Spleen (tissue), 7 donors: ENCODE data around the gene LILRA2.

Experiments used
- POLR2AphosphoS5 ChIP-seq, 3 donors: sonication (generic); formaldehyde crosslinking; IDR thresholded peaks; one replicate each; pipeline ENCODE4 v1.5.1; 2017; ENCODE audit warnings: antibody characterized with exemption in 3 of 3
- TF ChIP-seq, protein P1 (sequence below), 11 experiments: fragments of 200-600 bp in 7 of 11; fragments of 450-650 bp in 4 of 11; sonication (generic) in 4 of 11; IDR thresholded peaks in 8 of 11; conservative IDR thresholded peaks in 3 of 11; 1 replicate in 7 of 11; 2 replicates in 4 of 11; pipeline versions ENCODE4 v1.4.0 to v1.8.0; 2016 to 2021; ENCODE audit warnings: antibody characterized with exemption in 11 of 11, inconsistent platforms in 4 of 11, mild to moderate bottlenecking in 1 of 11
- donor health status: DM: no; HTN: no; CAD: no; lungs with moderate emphysema.
- donor health status: DM: no; HTN: no; CAD: no.
- donor health status: DM: no; HTN: no; CAD: no.

DNA sequence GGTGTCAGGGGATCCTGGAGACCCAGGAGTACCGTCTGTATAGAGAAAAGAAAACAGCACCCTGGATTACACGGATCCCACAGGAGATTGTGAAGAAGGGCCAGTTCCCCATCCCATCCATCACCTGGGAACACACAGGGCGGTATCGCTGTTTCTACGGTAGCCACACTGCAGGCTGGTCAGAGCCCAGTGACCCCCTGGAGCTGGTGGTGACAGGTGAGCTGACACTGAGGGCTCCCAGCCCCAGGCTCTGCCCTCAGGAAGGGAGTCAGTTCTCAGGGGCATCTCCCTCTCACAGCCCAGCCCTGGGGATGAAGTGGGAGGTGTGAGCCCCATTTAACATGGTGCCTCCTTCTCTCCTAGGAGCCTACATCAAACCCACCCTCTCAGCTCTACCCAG lies 21.1 kb downstream of the LILRA2 start:
- TF ChIP-seq, protein P1, sequence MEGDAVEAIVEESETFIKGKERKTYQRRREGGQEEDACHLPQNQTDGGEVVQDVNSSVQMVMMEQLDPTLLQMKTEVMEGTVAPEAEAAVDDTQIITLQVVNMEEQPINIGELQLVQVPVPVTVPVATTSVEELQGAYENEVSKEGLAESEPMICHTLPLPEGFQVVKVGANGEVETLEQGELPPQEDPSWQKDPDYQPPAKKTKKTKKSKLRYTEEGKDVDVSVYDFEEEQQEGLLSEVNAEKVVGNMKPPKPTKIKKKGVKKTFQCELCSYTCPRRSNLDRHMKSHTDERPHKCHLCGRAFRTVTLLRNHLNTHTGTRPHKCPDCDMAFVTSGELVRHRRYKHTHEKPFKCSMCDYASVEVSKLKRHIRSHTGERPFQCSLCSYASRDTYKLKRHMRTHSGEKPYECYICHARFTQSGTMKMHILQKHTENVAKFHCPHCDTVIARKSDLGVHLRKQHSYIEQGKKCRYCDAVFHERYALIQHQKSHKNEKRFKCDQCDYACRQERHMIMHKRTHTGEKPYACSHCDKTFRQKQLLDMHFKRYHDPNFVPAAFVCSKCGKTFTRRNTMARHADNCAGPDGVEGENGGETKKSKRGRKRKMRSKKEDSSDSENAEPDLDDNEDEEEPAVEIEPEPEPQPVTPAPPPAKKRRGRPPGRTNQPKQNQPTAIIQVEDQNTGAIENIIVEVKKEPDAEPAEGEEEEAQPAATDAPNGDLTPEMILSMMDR (IDR thresholded peaks at IDR 0.05 in 8 of 11, conservative IDR thresholded peaks at IDR 0.05 in 3 of 11): no peak
- no peak for TF ChIP-seq POLR2AphosphoS5 (IDR thresholded peaks at IDR 0.05)
